Measurements from ENCODE around the gene SLC7A5.
"Not testable (repeated sequence)": the region's sequence is repeated elsewhere in the genome, so short reads cannot be mapped to it uniquely, and the experiment has no call there.

SLC7A5 gene

DNA sequence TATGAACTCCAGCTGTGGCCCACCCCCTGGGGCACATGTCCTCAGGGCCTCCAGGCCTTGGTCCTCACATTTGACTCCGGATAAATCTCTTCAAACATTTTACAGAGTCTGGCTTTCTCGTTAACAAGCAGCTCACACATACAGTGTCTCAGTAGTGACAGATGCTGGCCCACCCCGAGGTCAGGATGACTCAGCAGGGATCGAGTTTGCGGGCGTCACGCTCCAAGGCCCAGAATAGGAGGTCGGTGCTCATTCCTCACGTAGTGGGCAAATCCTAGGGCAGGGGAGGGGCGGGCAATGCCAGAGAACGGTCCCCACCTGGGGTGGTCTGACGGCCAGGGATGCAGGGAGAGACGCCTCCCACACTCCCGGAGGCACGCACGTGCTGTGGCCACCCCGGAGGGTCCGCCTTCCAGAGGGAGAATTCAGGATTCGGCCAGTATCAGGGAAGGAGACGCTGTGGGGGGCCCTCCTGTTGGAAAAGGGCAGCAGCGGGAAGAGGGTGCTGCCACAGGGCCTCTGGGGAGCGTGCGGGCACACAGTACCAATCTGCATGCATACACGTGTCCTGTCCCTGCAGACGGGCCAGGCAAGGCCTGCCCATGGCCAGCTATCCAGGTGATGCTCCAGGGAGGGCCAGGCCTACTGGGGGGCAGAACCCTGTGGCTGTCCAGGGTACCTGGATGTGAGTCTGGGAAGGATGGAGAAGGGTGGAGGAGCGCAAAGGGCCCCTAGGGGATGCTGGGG, 8.6 kb downstream of the SLC7A5 start:
- no peak for DNase-seq

DNA sequence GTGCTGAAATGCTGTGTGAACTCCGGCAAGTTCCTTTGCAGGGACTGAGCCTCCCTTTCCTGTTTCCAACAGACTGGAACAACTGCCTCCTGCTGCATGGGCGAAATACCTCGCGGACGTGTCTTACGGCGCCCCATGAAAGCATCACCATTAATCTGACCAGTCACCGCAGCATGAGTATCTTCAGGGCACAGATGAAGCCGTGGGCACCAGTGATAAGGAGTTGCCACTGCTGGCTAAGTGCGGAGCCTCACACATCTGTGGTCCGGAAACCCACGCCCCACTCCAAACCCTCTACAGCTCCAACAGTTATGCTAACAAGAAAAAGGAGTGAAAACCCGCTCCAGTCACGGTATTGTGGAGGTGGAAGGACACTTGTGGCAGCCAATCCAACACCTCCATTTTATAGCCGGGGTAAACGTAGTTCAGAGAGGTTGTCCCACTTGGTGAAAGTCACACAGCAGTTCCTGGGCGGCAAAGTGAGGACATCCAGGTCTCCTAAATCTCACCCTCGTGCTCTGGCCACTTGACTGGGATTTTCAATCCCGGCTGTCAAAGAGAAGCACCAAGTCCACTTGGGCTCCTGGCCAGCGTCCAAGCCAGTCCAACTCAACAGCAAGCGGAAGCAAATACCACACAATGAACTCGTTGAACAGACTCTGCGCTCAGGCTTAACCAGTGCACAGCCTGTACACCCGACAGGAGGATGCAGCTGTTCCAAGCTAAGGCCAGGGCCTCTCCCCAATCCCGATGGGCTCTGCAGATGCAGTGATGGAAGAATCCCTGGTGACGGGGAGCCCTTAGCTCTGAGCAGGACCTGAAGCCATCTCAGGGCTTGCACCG, 10.9 kb downstream of the SLC7A5 start:
- DNase-seq = not testable (repeated sequence)

DNA sequence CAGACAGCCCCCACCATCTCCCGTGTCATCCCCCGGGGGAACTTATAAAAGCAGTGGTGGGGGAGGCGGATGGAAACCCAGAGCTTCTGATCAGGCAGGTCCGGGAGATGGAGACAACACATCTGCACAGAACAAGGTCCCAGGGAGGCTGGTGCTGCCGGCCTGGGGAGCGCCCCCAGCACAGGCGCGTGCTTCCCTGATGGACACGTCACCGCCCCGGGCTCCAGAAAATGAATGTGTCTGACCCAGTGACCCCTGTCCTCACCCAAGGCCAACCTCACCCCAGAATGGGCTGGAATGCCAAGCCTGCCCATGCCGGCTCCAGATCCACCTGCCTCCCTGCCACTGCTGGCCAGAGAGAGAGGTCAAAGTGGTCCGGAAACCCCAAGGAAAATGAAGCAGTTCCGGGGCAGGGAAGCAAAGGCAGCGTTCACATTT, 12.5 kb downstream of the SLC7A5 start:
- no peak for DNase-seq

DNA sequence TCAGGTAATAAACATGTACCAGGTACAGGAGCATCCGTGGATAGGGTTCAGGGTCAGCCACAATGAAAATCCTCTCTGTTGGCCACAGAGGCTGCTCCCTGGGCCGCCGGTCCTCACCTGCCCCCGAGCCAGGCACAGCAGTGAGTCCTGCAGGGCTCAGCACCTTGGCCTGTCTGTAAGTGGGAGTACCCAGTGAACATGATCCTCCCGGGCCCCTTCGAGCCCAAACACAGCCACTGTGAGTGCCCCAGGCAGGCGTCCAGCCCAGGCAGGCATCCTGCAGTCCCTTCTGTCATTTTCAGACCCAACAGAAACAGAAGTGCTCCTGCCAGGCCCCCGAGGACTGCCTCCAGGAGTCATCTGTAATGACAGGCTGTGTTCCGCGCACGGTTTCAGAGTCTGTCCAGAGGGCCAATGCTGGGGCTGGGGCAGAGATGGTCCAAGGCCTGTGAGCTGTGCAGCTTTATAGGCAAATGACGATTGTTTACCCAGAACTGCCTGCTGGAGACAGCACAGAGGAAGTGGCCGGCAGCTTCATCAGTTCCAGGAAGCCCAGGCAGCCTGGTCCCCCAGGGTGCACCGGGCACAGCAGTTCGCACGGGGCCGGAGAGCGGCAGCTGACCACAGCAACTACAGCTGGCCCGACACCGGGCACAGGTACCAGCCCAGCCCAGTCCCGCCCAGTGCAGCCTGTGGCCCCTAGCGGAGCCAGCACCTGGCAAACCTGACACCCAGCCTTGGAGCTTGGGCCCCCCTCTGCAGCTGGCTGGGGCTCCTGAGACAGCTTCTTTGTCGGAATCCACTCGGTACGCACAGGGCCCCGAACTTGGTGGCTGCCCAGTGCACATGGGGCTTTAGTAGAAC, 13.2 kb downstream of the SLC7A5 start:
- no peak for DNase-seq

DNA sequence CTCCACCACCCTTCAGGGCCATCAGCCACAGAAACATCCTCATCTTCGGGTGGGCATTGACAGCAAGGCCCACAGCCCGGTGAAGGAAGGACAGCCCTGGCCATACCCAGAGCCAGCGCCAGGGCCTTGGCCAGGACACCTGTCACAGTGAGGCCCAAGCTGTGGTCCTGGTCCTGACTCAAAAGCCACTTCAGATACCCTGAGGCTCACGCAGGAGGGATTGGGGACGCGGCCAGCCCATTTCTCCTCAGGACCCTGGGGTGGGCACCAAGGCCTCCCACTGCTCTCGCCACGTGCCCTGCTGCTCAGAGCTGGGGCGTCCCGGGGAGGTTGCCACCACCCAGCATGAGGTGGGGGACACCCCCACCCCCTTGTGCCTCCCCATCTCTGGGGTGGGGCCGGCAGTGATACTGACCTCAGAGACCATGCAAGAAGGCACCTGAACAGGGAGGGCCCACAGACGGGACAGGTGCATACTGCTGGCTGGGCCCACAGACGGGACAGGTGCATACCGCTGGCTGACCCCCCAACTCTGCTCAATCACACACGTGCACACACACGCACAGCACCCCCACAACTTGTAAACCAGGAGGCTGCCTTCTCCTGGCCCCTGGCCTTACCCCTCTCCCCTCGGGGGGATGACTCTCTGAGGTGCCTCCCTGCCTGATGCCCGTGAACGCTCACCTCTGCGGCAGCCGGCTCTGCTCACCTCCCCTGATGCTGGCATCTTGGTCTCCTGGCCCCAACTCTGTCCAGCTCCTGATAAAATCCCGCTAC, 14.2 kb downstream of the SLC7A5 start:
- DNase-seq = no peak

DNA sequence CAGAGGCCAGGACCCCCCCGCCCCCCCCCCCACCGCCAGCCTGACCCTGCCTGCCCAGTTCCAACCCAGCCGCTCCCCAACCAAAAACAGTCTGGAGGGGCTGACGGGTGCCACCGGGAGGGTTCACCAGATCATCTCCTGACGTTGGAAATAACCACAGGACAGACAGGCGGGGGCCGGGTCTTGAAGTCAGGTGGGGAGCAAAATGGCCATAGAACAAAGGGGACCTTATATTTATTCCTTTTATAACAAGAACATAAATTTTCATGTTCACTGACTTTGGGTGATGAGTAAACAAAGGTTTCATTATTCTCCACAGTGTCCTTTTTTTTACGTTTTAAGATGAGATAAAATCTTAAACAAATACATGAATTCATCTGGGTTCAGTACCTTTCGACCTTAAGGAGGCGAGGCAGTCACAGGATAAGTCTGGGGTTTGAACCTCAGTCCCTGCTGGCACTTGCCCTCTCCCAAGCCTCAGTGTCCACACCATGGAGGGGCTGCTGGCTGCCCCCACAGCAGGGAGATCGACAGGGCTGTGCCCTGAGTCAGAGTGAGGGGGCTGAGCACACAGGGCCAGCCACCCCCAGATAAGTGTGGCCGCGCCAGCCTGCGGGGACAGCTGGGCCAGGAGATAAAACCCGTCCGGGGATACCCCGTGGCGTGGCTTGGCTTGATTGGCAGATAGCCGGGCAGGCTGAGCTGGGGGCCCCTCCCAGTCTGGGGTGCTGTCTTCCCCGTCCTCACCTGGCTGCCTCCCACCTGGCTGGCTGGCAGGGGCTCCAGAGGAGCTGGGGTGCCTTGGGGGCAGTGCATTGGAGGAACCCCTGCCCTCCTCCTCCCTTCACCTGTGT, 15.0 kb downstream of the SLC7A5 start:
- no peak for DNase-seq

DNA sequence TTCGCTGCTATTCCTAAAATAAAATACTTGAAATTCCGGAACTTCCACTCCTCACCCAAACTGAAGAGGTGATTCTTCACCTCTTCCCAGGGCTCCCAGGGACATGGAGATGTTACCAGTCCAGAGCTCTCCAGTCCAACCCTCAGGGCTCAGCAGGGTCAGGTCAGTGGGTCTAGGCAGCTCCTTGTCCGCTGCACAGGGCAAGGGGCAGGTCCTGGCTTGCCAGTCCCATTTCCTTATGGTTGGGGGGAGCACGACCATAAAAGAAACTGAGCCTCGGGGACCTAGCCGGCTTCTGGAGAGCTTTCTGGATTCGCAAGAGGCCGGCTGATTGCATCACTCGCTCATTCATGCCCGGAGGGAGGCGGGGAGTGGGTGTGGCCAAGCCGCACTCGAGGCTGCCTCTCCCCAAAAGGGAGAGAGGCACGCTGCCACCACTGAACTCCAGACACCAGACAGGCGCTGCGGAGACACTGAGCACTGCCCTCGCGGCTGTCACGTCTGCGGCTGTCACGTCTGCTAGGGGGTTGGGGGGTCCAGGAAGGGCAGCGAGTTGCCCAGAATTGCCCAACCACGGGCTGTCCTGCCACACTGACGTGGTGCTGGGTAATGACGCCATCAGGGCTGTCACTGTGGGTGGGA, 15.8 kb downstream of the SLC7A5 start:
- DNase-seq = peak; percentile 53

DNA sequence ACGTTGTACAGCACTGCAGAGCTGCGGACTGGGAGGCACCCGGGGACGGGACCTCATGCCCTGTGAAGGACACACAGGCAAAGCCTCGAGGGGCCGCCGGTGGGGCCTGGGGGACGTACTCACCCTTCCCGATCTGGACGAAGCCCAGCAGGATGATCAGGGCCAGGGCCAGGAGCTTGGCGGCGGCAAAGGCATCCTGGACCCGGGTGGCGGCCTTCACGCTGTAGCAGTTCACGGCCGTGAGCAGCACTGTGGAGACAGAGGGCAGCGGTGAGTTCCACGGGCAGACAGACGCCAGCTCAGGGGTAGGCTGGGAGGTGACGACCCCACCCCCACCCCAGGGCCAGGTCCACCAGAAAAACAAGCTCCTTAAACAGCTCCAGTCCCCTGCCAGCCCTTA, 17.7 kb downstream of the SLC7A5 start:
- no peak for DNase-seq

DNA sequence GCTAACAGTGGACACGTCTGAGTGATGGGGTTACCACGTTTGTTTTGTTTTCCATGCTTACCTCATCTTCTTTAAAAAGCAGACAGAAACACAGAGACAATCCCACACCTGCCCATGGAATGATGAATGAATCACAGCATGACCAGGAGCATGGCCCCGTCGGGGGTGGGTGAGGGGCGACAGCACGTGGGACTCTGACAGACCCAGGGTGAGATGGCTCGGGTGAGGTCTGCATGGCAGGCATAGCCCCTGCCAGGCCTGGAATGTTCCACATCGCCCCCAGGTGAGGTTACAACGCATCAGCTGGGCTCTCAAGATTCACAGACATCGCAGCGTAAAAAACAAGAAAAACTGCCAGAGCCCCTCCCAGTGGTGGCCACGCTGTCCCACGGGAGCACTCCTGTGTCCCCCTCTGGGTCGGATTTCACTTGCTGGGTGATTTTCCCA, 18.1 kb downstream of the SLC7A5 start:
- no peak for DNase-seq

DNA sequence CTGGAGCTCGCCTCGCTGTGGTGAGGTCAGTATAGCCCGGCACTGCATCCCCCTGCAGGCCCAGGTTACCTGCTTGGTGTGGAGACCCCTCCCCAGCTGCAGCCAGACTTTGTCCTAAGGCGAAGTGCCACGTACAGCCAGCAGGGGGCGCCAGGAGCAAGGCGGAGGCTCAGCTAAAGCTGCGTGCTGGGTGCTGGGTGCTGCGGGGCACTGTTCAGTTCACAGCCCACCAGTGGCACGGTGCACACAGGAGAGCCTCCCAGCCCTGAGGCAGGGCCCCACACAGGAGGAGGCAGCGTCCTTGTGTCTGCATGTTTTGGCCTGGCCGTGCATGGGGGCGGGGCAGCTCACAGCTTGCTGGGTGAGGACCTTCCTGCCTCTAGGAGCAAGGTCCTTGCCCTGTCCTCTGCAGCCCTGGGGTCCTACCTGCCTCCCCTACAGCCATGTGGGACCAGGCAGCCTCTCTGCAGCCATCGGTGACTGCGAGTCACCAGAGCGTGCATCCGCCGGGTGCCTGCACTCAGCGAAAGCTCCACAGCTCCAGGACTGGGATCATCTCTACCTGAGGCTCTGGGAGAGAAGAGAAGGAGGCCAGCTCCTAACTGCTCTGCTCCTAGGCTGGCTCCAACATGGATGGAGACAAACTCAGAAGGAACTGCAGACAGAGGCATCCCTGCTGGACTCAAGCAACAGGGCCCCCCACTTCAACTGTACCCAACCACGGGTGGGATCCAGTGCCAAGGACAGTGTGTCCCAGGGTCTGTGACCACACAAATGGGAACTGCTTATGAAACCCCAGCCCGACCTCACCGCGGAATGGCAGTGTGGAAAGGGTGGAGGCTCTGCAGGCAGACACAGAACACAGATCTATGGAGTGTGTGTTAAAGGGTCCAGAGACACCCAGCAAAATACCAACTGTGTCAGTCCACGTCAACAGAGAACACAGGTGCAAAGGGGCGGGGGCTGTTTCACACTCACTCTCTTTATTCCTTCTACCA, 19.0 kb downstream of the SLC7A5 start:
- DNase-seq = peak; percentile 54

DNA sequence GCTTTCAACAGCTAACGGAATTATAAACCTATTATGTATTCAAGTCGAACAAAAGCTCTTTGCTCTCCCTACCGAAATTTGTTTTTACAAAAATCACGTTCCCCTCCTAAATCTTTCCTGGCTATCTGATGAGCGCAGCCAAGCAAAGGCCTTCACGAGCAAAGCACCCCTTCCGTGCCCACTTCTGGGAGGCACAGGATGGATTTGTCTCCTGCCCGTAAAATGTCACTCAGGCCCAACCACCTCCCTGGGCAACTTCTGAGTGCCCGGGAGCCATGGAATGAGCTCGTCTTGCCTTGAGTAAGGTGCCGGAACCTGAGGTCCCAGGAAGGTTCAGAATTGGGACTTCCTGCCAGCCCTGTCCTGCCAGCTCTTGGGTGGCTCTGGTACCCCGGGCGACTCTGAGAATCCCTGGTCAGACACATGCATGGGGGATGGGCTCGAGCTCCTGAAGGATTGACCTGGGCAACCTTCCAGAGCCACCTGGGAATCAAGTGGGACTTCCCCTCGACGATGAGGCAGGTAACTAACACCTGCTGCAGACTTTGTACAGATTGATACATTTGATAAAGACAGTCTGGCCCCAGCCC, 19.8 kb downstream of the SLC7A5 start:
- DNase-seq = no peak

DNA sequence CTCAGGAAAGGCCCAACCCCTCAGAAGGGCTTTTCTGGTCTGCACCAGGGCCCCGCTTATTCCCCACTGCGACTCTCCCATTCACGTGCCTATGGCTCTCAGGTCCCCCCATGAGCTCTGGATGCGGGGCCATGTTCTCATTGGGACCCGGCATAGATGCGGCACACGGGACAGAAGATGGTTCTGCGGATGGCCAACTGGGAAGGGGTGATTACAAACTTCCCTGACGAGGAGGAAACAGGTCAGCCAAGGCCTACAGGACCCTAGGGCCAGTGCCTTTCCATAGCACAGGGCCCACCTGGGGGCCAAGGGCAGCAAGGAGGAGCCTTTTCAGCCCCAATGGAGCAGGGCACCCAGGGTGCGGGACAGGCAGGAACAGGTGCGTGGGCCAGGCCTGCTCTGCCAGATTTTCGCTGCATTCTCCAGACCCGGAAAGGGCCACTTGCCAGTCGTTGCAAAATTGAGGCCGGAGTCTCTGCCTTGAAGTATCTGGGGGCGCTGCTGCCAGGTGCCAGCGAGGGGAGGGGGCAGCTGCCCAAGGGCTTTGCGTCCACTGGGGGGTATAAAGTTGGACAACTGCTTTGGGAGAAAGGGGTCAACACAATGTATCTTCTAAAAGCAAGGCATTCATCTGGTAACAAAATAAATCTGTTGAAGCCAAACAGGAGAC, 20.5 kb downstream of the SLC7A5 start:
- no peak for DNase-seq

DNA sequence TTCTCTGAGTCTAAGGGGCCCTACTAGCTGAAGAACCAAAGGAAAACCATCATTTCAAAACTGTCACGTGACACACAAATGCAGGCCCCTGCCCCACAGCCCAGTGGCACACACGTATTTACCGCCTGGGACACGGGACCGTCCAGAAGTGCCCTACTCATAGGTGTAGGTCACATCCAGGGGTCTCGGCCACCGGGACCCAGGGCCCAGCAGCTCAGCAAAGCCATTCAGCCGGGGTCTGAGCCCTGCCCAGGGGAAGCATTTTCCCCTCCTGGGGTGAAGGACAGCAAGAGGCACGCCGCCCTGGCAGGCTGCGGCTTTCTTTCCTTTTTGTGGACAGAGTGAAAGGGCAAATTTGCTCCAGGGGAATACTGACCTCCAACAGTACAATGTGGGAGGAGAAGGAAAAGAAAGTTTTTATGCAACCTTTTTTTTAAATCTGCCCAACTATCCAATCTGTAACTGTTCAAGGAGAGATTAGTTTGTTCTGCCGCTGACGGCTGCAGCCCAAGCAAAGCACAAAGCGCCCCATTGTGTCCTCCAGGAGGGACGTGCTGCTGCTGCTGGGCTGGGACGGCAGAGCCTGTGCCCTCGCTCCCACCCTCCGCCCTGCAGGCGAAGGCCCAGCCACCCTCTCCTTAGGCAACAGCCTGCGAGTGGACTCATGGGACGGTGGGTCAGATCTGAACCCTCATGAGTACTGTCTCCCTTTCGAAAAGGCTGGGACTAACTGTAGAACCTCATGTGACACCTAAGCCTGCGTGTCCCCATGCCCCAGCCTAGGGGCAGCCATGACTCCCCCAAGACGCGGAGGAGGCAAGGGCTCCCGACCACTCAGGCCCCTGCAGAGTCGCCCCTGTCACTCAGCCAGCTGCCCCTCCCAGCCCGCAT, 21.3 kb downstream of the SLC7A5 start:
- DNase-seq = no peak

DNA sequence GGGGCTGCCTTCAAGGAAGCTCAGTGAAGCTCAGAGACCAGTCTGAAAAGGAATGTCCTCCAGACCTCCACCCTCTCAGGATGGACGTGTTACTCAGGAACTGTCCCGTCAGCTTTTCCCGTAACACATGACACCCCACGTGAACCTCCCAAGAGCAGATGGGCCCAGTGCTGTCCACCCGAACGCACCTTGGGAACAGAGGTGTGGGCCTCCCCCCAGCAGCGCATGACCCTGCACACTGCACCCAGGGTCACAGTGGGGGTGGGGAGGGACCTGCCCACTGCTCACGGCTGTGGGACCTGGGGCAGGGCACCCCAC, 21.9 kb downstream of the SLC7A5 start:
- no peak for DNase-seq

DNA sequence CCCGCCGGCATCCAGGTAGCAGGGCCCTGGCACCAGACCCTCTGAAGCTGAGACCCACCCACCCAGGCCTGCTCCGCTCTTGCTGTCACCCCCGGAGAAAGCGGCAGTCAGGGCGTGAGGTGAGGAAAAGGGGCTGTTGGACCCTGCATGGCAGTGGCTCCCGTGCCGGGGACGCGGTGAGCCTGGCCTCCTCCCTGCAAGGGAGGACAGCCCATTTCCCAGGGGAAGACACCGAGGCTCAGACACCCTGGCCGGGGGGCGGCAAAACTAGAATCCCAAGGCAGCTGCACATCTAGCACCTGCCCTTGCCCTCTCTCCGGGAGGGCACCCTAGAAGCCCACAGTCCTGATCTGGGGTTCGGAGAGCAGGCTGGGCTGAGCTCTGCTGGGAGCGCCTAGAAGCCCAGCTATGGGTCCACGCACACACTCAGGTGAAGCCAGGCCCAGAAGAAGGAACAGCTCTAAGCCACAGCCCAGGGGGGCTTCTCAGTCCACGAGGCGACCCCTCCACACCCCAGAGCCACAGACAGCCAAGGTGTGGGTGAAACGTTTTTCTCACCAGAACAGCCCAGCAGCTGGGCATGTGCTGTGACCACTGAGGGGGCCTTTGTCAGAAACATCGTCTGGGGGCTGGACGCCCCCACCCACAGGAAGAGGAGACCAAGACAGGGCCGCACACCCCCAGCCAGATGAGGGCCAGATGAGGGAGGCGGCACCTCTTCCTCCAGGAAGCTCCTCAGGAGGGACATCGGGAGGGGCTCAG, 22.4 kb downstream of the SLC7A5 start:
- no peak for DNase-seq

DNA sequence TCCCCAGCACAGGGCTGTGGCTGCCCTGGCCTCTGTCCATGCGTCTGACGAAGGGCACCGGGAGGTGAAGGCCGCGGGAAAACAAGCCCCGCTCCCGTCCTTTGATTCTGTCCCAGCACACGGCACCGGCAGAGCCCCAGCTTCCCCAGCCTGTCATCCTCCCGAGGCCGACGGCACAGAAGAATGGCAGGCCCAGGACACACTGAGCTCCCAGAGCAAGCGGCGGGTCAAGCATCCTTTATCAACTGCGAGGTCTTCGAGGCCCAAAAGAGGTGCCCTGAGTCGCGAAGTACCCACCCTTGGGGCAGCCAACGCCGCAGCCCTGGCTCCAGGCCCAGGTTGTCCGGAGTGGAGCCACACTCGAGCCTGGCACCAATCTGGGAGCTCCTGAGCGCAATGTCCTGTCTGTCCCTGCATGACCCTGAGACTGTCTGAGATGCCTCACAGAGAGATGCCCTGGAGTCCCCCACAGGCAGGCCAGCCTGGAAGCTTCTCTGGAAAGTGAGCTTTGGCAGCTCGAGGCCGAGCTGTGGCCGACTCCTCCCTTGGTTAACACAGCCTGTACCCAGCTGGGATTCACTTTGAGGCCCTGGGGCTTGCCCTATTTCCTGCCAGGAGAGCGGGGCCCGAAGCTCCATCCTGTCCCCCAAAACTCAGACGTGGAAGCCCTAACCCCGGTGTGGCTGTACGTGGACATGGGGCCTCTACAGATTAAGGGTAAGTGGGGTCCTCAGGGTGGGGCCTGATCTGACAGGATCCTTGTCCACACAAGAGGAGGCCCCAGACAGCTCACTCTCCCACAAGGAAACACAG, 23.3 kb downstream of the SLC7A5 start:
- DNase-seq = no peak

Data from NCI-H1092 treated with DMSO at 0.1 percent for 48 hours (cell line).